ENCODE measurements around the gene MICAL2.
A peak's percentile ranks its signal among the peaks of the same experiment; 100 is the strongest.

MICAL2 gene

DNA sequence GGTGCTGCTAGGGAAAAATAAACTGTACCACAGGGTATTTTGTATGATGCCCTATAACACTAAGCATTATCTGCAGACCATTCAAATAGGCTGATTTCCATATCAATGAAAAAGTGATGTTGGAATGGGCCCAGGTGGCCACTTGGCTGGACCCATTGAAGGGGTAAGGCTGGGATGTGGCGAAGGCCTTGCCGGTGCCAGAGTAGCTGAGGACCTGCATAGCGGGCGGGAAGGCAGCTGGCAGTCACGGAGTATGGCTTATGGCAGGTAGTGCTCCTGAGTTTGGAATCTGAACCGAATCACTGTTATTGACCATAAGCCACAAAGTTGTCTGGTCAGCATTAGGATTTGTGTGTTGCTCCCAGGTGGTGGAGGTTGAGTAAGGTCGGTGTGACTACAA lies 131.0 kb downstream of the MICAL2 start:
- no peak for DNase-seq
- Mint-ChIP-seq H3K9me3 (no peaks in the 10 kb centered on the region), H3K36me3 (ENCODE audit: low read depth) (peaks cover 85% of the 10 kb centered on the region), H3K4me3 (no peak overlapping the region), H3K4me1 (ENCODE audit: low read depth) (peaks cover 32% of the 10 kb centered on the region), H3K27ac (peak overlapping the region; percentile 54), H3K27me3 (no peaks in the 10 kb centered on the region)

DNA sequence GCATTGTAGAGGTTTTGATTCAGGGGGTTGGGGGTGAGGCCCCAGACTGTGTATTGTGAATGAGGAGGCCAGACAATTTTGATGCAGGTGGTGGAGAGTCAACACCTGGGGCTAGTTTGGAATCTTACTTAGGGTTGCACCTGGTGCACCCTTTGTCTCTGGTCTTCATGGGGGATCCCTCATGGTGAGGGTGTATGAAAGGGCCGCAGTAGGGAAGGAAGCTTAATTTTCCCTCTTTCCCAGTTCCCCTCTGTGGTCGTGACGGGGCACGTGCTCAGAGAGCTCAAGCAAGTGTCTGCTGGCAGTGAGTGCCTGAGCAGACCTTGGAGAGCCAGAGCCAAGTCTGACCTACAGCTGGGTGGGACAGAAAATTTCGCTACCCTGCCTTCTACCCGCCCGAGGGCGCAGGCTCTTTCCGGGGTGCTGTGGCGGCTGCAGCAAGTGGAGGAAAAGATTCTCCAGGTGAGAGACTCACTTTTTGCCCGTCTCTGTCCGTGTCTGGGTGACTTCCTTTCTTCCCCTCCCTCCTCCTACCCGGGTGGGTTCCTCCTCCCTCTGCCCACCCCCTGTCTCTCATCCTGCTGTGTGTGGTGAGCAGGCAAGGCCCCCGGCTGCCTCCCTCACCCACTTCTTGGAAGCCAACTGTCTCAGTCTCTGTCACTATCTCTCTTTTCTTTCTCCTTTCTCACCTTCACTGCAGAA lies 131.7 kb downstream of the MICAL2 start:
- no peak for DNase-seq
- Mint-ChIP-seq H3K9me3 (no peaks in the 10 kb centered on the region), H3K27ac (peak overlapping the region; percentile 54), H3K4me3 (no peak overlapping the region), H3K36me3 (ENCODE audit: low read depth) (peaks cover 85% of the 10 kb centered on the region), H3K27me3 (no peaks in the 10 kb centered on the region), H3K4me1 (ENCODE audit: low read depth) (peaks cover 26% of the 10 kb centered on the region)

DNA sequence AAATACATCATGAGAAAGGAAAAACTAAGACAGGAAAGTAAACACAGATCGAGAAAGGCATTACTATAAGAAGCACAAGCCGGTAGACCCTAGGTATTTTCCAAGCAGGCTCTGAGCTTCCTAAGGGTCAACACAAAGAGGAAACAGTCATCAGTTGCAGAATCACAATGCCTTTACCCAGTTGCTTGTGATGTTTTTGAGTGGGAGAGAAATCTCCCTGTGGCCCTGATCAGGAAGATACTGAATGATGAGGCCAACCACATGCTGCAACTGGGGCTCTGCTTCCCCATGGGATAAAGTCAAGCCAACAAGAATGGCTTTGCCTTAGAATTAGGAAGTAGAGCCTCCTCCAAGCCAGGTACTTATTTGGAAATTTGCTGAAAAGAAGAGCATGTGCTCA lies 132.6 kb downstream of the MICAL2 start:
- Mint-ChIP-seq H3K27me3 (no peaks in the 10 kb centered on the region), H3K27ac (peak overlapping the region; percentile 54), H3K36me3 (ENCODE audit: low read depth) (peaks cover 87% of the 10 kb centered on the region), H3K9me3 (no peaks in the 10 kb centered on the region), H3K4me1 (ENCODE audit: low read depth) (peaks cover 26% of the 10 kb centered on the region), H3K4me3 (no peak overlapping the region)
- DNase-seq: no peak

DNA sequence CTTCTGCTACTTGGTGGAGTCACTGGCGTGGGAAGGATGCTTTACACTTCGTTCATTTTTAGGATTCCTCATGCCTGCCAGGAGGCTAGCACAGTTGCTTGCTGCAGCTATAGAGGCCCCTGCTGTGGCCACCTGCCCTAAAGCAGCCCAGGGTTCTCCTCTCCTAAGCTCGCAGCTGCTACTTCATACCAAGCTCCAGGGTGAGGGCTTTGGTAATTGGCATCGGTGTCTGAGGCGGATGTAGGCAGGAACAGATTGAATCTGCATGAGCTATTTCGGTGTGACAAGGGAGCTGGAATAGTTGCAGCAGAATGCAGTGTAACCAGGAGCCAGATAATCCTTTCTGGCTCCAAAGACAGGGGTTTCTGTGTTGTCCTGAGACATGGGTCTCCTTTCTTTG lies 133.1 kb downstream of the MICAL2 start:
- Mint-ChIP-seq H3K27ac (no peak overlapping the region), H3K27me3 (no peaks in the 10 kb centered on the region), H3K4me3 (no peak overlapping the region), H3K36me3 (ENCODE audit: low read depth) (peaks cover 87% of the 10 kb centered on the region), H3K4me1 (ENCODE audit: low read depth) (peaks cover 26% of the 10 kb centered on the region), H3K9me3 (no peaks in the 10 kb centered on the region)
- DNase-seq: no peak

DNA sequence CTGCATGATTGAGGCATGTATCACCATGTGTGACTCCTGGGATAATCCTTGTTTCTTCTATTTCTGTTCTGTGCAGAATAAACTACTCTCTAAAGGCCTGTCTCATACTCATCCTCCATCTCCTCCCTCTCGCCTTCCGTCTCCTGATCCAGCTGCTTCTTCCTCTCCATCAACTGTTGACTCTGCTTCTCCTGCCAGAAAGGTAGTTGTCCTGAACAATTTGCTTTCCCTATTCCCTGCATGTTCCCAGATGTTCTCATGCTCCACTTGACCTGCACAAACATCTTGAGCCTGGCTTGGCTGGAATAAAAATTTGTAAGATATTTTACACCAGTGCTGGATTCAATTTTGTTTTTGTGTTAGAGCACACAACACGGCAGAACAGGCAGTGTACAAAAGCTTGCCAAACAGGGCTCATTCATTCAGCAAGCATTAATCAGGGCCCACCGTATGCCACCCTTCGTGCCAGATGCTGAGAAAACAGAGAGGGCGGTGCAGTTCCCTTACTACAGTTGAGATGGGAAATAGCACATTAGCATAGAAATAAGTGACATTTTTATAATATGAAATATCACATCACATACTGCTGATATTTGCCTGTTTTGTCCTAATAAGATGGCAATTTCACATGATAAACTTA lies 133.6 kb downstream of the MICAL2 start:
- Mint-ChIP-seq H3K27me3 (no peaks in the 10 kb centered on the region), H3K9me3 (no peaks in the 10 kb centered on the region), H3K4me3 (no peak overlapping the region), H3K36me3 (ENCODE audit: low read depth) (peaks cover 87% of the 10 kb centered on the region), H3K4me1 (ENCODE audit: low read depth) (peaks cover 26% of the 10 kb centered on the region), H3K27ac (no peak overlapping the region)
- no peak for DNase-seq

DNA sequence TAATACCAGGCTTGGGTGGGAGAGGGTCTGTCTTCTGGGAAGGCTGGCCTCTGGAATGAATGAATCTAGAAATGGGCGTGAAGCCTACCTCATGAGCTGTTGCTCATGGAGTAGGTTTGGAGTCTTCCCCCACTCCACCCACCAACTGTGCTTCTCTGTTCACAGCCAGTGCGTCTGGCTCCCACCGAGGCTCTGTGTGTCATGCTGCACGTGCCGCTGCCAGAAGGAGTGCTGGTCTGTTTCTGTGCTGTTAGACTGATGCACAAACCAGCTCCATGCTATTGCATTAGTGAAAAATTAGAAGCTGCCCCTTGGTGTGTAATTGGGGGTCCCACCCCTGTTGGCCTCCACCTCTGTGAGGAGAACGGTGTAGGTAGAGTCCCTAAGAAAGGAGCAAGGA lies 134.7 kb downstream of the MICAL2 start:
- no peak for DNase-seq
- Mint-ChIP-seq H3K27ac (no peak overlapping the region), H3K4me3 (no peak overlapping the region), H3K27me3 (no peaks in the 10 kb centered on the region), H3K4me1 (ENCODE audit: low read depth) (peaks cover 26% of the 10 kb centered on the region), H3K36me3 (ENCODE audit: low read depth) (peaks cover 87% of the 10 kb centered on the region), H3K9me3 (no peaks in the 10 kb centered on the region)

DNA sequence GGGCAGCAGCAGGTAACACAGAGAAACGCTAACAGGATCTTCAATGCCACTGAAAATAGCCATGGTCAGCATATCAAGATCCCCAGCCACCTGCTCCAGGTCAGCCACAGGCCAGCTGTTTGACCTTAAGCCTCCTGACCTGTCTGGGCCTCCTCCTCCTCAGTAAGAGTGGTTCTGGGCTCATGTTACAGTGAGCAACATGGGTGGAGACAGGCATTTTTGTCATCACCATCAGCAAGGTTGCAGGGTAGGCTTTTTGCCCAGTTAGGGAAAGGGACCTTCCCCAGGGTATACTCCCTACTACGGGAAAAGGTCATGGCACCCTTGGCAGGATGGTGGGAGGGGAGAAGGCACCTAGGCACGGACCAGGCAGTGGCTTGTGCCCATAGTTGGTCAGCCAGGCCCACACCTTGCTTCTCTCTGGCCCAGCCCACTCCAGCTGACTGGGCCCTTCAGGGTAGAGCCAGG lies 135.2 kb downstream of the MICAL2 start:
- Mint-ChIP-seq H3K9me3 (no peaks in the 10 kb centered on the region), H3K4me1 (ENCODE audit: low read depth) (peaks cover 26% of the 10 kb centered on the region), H3K36me3 (ENCODE audit: low read depth) (peaks cover 87% of the 10 kb centered on the region), H3K27me3 (no peaks in the 10 kb centered on the region), H3K4me3 (no peak overlapping the region), H3K27ac (no peak overlapping the region)
- DNase-seq: no peak

DNA sequence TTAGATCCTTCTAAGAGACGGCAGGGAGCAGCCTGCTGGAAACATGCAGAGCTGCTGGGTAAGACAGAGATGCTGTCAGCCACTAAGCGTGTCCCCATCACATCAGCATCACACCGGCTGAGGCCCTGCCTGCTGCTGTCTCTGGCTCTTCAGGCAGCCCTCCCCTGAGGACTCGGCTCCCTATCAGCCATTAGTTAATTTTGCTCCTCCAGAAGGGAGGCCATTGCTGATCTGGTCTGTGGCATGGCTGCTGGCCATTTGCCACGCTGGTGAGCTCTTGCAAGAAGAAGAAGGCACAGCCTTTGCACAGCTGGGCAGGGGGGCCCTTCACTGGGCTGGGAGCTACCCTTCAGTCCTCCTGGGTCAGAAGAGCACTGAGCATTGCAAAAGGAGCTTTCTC lies 135.8 kb downstream of the MICAL2 start:
- Mint-ChIP-seq H3K36me3 (ENCODE audit: low read depth) (peaks cover 85% of the 10 kb centered on the region), H3K27me3 (no peaks in the 10 kb centered on the region), H3K27ac (peak overlapping the region; percentile 18), H3K4me3 (no peak overlapping the region), H3K9me3 (no peaks in the 10 kb centered on the region), H3K4me1 (ENCODE audit: low read depth) (peaks cover 23% of the 10 kb centered on the region)
- no peak for DNase-seq

DNA sequence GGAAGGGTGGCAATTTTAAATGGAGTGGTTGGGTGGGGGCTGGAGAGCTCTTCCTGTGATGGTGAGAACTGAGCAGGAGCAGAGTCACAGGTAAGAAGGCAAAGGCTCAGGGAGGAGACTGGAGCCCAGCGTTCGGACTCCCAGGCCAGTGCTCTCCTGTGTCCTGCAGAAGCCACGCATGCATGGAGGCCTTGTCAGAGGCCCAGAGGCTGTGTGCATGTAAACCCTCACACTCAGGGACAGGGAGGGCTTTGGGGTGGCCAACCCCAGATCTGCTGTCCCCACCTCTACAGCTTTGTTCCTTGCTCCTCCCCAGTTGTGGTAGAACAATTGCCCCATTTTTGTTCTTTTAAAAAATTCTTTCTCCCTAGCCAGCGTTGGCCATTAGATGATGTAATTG lies 136.6 kb downstream of the MICAL2 start:
- Mint-ChIP-seq H3K36me3 (ENCODE audit: low read depth) (peaks cover 79% of the 10 kb centered on the region), H3K4me1 (ENCODE audit: low read depth) (peaks cover 15% of the 10 kb centered on the region), H3K27me3 (no peaks in the 10 kb centered on the region), H3K4me3 (no peak overlapping the region), H3K27ac (no peak overlapping the region), H3K9me3 (no peaks in the 10 kb centered on the region)
- no peak for DNase-seq

DNA sequence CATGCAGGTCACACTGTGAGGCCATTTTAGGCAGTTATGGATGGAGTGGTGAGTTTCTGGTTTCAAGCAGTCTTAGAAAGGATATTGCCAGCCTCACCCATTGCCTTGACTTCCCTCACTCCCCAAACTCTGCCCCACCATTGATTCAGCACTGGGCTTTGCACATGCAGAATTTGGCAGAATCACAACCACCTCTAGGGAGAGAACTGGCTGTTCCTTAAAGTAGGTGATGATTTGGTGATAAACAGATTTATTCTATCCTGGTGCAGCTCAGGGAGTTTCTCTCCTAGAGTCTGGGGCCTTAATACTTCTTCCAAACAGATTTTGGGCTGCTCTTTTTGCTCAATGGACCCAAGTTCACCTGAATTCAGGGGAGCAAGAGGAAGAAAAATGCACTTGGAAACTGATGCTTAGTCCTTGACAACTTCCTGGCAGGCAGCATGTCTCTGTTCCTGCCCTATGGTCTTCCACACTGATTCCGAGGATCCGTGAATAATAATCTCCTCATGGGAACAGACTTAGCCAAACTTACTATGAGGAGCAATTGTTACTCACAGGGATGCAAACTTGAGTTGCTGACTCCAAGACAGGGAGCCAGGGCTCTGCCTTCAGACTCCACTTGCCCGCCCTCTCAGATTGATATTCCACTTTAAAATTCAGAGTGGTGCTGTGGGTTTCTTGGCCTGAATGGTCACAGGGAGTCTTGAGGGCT lies 137.3 kb downstream of the MICAL2 start:
- H3K27me3 Mint-ChIP-seq: no peaks in the 10 kb centered on the region
- H3K27ac Mint-ChIP-seq: no peak overlapping the region

DNA sequence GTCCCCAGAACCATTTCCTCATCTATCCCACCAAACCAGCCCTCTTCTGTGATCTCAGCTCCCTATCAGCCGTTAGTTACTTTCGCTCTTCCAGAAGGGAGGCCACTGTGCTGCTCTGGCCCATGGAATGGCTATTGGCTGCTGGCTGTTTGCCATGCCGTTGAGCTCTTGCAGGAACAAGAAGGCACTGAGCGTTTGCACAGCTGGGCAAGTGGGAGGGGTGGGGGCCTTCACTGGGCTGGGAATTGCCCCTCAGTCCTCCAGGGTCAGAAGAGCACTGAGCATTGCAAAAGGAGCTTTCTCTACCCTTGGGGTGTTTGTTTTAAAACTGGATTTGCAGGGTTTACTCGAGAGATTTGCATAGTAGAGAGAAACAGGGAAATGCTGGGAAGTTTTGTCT lies 137.9 kb downstream of the MICAL2 start:
- Mint-ChIP-seq H3K4me3 (no peak overlapping the region), H3K27me3 (no peaks in the 10 kb centered on the region), H3K4me1 (ENCODE audit: low read depth) (peaks cover 1% of the 10 kb centered on the region), H3K36me3 (ENCODE audit: low read depth) (peaks cover 66% of the 10 kb centered on the region), H3K9me3 (no peaks in the 10 kb centered on the region), H3K27ac (no peak overlapping the region)
- no peak for DNase-seq

More for the DNA sequence above, 137.3 kb downstream of the MICAL2 start:
- Mint-ChIP-seq H3K36me3 (ENCODE audit: low read depth) (peaks cover 72% of the 10 kb centered on the region), H3K4me1 (ENCODE audit: low read depth) (peaks cover 8% of the 10 kb centered on the region), H3K9me3 (no peaks in the 10 kb centered on the region), H3K4me3 (no peak overlapping the region)
- no peak for DNase-seq

DNA sequence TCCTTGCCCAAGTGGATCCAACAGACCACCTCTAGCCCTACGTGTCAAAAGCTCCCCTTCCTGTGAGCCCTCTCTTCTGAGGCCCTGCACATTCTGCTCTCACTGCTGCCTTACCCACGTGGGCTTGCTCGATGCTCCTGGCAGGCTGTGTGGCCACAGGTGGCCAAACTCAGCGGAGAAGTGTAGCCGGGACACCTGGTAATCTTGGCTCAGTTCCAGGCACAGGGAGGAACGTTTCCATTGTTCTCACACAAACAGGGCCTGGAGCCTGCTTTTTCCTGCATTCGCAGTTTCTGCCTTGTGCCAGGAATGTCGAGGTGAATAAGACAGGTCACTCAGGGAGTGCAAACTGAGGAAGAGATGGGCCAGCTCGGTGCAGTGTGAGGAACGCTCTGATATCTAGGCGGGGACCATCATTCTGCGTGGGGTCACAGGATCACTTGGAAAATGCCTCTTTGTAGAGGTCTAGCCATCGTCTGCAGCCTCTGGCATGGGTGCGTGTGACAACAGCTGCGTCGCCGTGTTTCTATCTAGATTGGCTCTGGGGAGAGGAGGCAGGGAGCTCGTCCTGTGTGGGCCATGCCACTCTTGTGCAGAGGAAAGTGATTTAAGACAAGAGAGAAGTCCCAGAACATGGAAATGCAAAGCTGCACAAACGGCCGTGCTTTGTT lies 139.3 kb downstream of the MICAL2 start:
- H3K27ac Mint-ChIP-seq: no peak overlapping the region
- peaks cover 60% of the 10 kb centered on the region for H3K36me3 Mint-ChIP-seq (ENCODE audit: low read depth)
- H3K4me1 Mint-ChIP-seq (ENCODE audit: low read depth): no peaks in the 10 kb centered on the region
- no peak overlapping the region for H3K4me3 Mint-ChIP-seq
- no peaks in the 10 kb centered on the region for H3K9me3 Mint-ChIP-seq
- no peak for DNase-seq
- H3K27me3 Mint-ChIP-seq: no peaks in the 10 kb centered on the region

DNA sequence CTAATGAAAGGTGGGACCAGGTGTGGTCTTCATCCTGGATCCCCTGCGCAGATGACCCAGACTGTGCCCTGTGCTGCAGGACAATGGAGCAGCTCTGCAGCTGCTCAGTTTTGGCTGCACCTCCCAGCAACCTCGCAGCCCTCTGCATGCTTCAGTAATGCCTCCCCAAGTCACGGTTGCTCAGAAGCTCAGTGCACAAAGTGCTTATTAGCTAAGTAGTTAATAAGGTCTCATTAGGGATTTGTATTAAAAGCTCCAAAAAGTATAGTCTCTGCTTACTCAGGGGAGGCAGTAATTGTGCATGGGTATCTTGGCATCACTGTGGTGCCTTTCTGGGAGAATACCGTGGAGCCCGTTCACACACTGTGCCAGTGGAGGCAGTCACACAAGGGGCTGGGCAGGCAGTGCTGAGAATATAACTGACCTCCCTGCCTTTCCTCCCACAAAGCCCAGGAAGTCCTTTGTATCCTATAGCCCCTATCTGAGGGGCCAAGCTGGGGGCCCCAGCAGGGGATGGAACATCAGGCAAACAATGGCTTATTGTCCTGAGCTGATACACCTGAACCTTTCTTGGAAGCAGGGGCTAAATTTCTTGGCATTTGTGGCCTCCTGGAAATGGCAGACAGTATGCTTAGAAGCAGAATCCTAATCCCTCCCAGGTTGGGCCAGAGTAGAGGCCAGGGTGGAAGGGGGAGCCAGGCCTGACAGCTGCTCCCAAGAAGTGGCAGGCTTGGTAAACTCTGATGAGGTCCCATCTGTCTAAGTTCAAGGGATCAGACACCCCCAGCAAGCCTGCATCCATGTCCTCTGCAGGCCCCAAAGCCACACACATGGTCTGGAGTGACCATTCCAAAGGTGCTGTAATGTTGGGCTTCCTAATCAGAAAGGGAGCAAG lies 141.5 kb downstream of the MICAL2 start:
- H3K27ac Mint-ChIP-seq: no peak overlapping the region
- no peaks in the 10 kb centered on the region for H3K4me1 Mint-ChIP-seq (ENCODE audit: low read depth)
- no peak overlapping the region for H3K4me3 Mint-ChIP-seq
- peaks cover 64% of the 10 kb centered on the region for H3K36me3 Mint-ChIP-seq (ENCODE audit: low read depth)
- H3K9me3 Mint-ChIP-seq: no peaks in the 10 kb centered on the region
- no peaks in the 10 kb centered on the region for H3K27me3 Mint-ChIP-seq
- DNase-seq: no peak

DNA sequence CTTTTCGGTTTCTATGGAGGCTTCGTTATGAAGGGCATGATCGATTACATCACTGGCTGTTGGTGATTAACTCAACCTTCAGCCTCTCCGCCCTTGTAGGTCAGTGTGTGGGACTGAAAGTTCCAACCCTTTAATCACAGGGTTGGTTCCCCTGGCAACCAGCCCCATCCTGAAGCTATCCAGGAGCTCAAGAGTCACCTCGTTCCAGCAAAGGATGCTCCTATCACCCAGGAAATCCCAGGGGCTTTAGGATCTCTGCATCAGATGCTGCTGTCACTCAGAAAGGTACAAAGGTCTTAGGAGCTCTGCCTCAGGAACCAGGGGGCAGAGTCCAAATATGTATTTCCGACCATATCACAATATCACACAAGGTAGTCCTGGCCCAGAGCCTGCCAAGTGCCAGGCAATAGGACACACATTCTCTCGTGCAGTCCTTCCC lies 143.5 kb downstream of the MICAL2 start:
- DNase-seq: no peak
- Mint-ChIP-seq H3K4me3 (no peak overlapping the region), H3K36me3 (ENCODE audit: low read depth) (peaks cover 64% of the 10 kb centered on the region), H3K4me1 (ENCODE audit: low read depth) (no peaks in the 10 kb centered on the region), H3K9me3 (no peaks in the 10 kb centered on the region), H3K27ac (no peak overlapping the region), H3K27me3 (no peaks in the 10 kb centered on the region)

Measured in activated T-cell treated with anti-CD3 and anti-CD28 coated beads, Interleukin-2, amount 50 U/mL, for 24 hours (primary cell).